Calu3 (cell line): ENCODE data around the gene ECEL1. TPM values are rescaled to one million over a fixed set of nuclear protein-coding genes. Genes with fewer than 3 reads are reported as not detected.

ENCODE experiments used
- BruUV-seq: library from RNA; stranded (reverse); fragments of 400-500 nt; replicated peaks from 2 replicates; lab custom pipeline; 2021; lab: Mats Ljungman, UMichigan
- CTCF ChIA-PET: fragments of 300-600 bp; sonication (Branson Sonifier 250); formaldehyde crosslinking; loops from one replicate; lab custom pipeline; 2022; ENCODE audit warnings: antibody characterized with exemption; lab: Charles Lee
- DNase-seq: peaks from one replicate; pipeline ENCODE4 v3.0.0; 2022
- H3K27ac Mint-ChIP-seq: one replicate; pipeline ENCODE4 v1.8.0; 2022; ENCODE audit warnings: mixed read lengths; ENCODE audit not compliant: unreplicated experiment
- H3K27me3 Mint-ChIP-seq: one replicate; pipeline ENCODE4 v1.8.0; 2022; ENCODE audit warnings: mixed read lengths; ENCODE audit not compliant: unreplicated experiment
- H3K36me3 Mint-ChIP-seq: one replicate; pipeline ENCODE4 v1.8.0; 2022; ENCODE audit warnings: mild to moderate bottlenecking, moderate library complexity, mixed read lengths; ENCODE audit not compliant: insufficient read depth, unreplicated experiment
- H3K4me1 Mint-ChIP-seq: one replicate; pipeline ENCODE4 v1.8.0; 2022; ENCODE audit warnings: mild to moderate bottlenecking, low read depth, mixed read lengths; ENCODE audit not compliant: unreplicated experiment
- H3K4me3 Mint-ChIP-seq: one replicate; pipeline ENCODE4 v1.8.0; 2022; ENCODE audit warnings: mild to moderate bottlenecking, low read depth, moderate library complexity, mixed read lengths; ENCODE audit not compliant: unreplicated experiment
- H3K9me3 Mint-ChIP-seq: one replicate; pipeline ENCODE4 v1.8.0; 2022; ENCODE audit warnings: low read depth, mixed read lengths; ENCODE audit not compliant: unreplicated experiment
- CTCF ChIP-seq: fragments of 200-600 bp; IDR thresholded peaks from one replicate; pipeline ENCODE4 v1.8.0; 2022; ENCODE audit warnings: antibody characterized with exemption; ENCODE audit not compliant: unreplicated experiment
- intact Hi-C: fragments of 100-400 bp; cut with micrococcal nuclease; formaldehyde crosslinking; loops from one replicate; pipeline ENCODE4 v1.10.0; 2022; ENCODE audit not compliant: unreplicated experiment
- total RNA-seq: library from RNA; stranded (reverse); gene quantifications from 2 replicates; pipeline ENCODE4 v1.2.3, GENCODE V29; 2022

ECEL1 gene
- total RNA-seq, 1 experiment from 2014 or later, result not detected

GRCh38 chr2:232504438-232504837 lies 16.8 kb upstream of the ECEL1 start:
- DNase-seq, result no peak
- Mint-ChIP-seq H3K9me3 (no peaks in the 10 kb centered on the region), H3K36me3 (no peaks in the 10 kb centered on the region), H3K27ac (no peak overlapping the region), H3K4me1 (no peaks in the 10 kb centered on the region), H3K27me3 (peaks cover 82% of the 10 kb centered on the region), H3K4me3 (no peak overlapping the region)
- CTCF ChIA-PET, result interaction anchor here (1.0 kb wide), 1 partner anchor 10 kb away, joined by 3 read pairs; no protein-coding TSS in a partner anchor
- intact Hi-C loops, result no loop called here
- no peak for TF ChIP-seq CTCF
- no TSS peak for BruUV-seq

- no peak for DNase-seq
- peak overlapping the region; percentile 53 for H3K4me3 Mint-ChIP-seq
- peaks cover 82% of the 10 kb centered on the region for H3K27me3 Mint-ChIP-seq
- H3K27ac Mint-ChIP-seq, result no peak overlapping the region
- CTCF ChIA-PET, result interaction anchor here (0.5 to 1.0 kb wide), 2 partner anchors 11 to 1257 kb away, joined by 3 read pairs; no protein-coding TSS in a partner anchor
- no peaks in the 10 kb centered on the region for H3K4me1 Mint-ChIP-seq
- no peaks in the 10 kb centered on the region for H3K9me3 Mint-ChIP-seq
- TF ChIP-seq CTCF, result no peak
- intact Hi-C loops, result no loop called here
- no TSS peak for BruUV-seq
- H3K36me3 Mint-ChIP-seq, result no peaks in the 10 kb centered on the region
Observed at GRCh38 chr2:232503809-232504323, 16.2 kb upstream of the ECEL1 start.

GRCh38 chr2:232502911-232503808 lies 15.5 kb upstream of the ECEL1 start:
- Mint-ChIP-seq H3K27ac (no peak overlapping the region), H3K4me1 (no peaks in the 10 kb centered on the region), H3K27me3 (peaks cover 82% of the 10 kb centered on the region), H3K4me3 (peak overlapping the region; percentile 53), H3K36me3 (no peaks in the 10 kb centered on the region), H3K9me3 (no peaks in the 10 kb centered on the region)
- DNase-seq, result peak; percentile 23
- no TSS peak for BruUV-seq
- TF ChIP-seq CTCF, result no peak
- CTCF ChIA-PET, result interaction anchor here (0.5 kb wide), 1 partner anchor 1256 kb away, joined by 3 read pairs; no protein-coding TSS in a partner anchor
- intact Hi-C loops, result no loop called here

- peaks cover 82% of the 10 kb centered on the region for H3K27me3 Mint-ChIP-seq
- H3K4me3 Mint-ChIP-seq, result peak overlapping the region; percentile 53
Observed at GRCh38 chr2:232502511-232502910, 14.9 kb upstream of the ECEL1 start.

More at GRCh38 chr2:232502511-232502910, 14.9 kb upstream of the ECEL1 start:
- BruUV-seq, result no TSS peak
- Mint-ChIP-seq H3K36me3 (no peaks in the 10 kb centered on the region), H3K9me3 (no peaks in the 10 kb centered on the region), H3K27ac (no peak overlapping the region), H3K4me1 (no peaks in the 10 kb centered on the region)
- CTCF ChIA-PET, result no interaction called here
- intact Hi-C loops, result no loop called here
- no peak for TF ChIP-seq CTCF
- DNase-seq, result no peak
